HG03571 (cell line): ENCODE results near the gene ACSM3.
"Not testable (repeated sequence)": the region's sequence is repeated elsewhere in the genome, so short reads cannot be mapped to it uniquely, and the experiment has no call there.

Experiments used
- ATAC-seq: cut with Tn5 transposase; IDR thresholded peaks from one replicate; pipeline ENCODE4 v1.9.1; 2021; ENCODE audit not compliant: unreplicated experiment

Gene ACSM3

DNA sequence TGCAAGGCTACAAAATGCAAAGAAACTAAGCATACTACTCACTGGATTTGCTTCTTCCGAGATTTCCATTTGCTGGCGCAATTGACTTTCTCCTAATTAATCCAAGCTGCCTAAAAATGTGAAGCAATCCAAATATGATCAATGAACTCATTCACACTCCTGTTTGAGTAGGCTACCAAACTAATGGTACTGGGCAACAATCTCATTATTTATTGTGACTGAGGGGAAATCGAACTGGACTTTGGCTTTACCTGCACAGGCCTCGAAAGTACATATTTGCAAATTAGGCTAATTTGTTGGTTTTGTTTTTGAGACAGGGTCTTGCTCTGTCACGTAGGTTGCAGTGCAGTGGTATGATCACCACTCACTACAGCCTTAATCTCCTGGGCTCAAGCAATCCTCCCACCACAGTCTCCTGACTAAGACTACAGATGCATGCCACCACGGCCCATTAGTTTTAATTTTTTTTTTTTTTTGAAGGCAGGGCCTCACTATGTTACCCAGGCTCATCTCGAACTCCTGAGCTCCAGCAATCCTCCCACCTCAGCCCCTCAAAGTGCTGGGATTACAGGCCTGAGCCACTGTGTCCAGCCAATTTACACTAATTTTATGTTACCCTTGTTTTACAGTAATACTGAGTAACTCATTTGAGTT lies 39.9 kb downstream of the ACSM3 start:
- no peak for ATAC-seq

DNA sequence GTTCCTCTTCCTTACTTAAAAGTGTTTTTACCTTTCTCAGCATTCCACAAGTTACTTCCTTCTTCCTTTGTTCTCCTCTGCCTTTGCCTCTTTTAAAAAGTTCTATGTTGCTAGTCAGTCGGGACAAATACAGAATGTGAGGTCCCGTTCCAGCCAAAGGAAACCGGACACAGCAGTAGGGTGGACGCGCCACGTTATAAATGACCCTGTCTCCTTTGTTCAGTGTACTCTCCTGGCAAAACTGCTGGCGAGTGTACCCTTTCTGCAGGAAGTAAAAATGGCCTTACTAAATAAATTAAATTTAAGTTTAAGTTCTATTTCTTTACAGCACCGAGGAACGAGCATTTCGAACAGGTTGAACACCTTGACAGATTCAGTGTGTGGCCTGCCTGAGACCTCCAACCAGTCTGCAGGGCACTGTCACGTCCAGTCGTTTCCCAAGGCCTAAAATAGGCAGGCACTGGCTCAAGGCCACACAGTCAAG lies 41.9 kb downstream of the ACSM3 start:
- ATAC-seq, result not testable (repeated sequence)

DNA sequence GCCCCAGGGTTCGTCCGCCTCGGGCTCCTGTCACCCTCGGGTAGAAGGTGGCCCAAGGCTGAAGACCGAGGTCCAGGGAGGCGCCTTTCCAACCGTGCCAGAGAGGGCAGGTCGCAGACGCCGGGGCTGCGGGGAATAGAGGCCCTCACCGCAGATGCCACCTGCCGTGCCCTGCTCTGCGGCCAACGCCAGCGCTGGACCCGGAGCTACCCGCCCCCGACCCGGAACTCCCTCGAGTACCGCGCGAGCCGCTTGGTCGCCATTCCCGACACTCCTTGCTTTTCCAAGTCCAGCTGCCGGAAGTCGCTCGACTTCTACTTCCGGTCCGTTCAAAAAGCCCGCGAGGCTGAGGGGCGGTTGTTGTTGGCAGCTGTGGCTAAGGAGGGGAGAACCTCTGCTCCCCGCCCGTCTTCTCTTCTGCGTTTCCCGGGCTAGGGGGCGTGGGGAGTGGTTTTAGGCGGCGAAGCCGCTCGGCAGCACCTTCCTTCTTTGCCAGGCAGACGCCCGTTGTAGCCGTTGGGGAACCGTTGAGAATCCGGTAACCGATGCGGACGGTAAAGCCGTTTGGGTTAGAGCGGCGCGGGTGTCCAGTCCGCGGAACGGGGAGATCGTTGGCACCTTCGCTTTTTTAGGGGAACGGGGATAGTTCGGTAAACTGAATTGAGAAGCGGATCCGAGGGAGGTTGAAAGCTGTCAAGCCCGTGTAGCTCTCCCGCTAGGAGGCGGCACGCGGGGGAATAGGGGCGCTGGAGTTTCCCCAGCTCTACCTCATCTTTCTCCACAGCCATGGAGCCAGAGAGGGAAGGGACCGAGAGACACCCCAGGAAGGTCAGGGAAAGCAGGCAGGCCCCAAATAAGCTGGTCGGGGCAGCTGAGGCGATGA lies 42.6 kb downstream of the ACSM3 start, which contains the start of the genes ERI2 and REXO5:
ERI2 (minus strand) TSS at position 305 of the 883 bp plus-strand sequence; CDS start at position 263, 42 bp downstream.
REXO5 (plus strand) TSS at position 360 of the 883 bp plus-strand sequence; CDS start at position 787, 427 bp downstream.
- ATAC-seq, result peak; percentile 80

DNA sequence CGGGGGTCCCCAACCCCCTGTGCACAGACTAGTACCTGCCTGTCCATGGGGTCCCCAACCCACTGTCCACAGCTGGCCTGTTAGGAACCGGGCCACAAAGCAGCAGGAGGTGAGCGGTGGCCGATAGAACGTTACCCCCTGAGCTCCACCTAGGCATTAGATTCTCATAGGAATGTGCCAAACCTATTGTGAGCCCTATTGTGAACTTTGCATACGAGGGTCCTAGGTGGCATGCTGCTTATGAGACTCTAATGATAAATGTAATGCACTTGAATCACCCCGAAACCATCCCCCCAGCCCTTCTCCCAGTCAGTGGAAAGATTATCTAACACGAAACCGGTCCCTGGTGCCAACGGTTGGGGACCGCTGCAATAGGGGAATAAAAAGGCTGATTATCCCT lies 44.0 kb downstream of the ACSM3 start:
- no peak for ATAC-seq

DNA sequence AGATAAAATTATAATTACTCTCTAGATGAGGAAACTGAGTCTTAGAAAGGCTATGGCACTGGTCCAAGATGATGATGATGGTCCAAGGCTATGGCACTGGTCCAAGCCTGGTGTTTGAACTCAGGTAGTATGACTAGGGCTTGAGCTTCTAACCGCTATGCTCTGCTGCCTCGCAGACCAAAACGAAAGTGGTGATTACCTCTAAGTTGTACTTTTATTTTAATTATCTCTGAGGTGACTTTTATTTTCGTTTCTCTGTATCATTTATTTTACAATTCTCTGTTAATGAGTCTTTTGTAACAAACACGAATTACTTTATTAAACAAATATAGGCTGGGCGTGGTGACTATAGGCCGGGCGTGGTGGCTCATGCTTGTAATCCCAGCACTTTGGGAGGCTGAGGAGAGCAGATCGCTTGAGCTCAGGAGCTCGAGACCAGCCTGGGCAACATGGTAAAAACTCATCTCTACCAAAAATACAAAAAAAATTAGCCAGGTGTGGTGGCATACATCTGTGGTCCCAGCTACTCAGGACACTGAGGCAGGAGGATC lies 48.1 kb downstream of the ACSM3 start:
- no peak for ATAC-seq

DNA sequence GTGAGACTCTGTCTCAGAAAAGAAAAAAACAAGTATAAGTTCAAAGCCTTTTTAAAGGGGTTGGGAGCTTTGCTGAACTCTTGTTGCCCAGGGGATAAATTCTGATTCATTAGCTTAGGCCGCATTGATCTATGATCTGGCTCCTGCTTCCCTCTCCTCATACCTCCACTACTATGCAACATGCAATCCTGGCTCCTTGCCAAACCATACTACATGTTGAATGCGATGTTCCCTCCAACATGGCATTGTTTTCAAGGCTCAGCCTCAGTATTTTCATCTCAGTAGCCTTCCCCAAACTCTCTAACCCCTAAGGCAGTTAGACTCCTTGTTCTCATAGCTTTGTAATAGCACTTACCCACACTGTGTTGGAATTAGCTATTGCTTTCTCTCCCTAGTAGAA lies 48.7 kb downstream of the ACSM3 start:
- ATAC-seq, result no peak

DNA sequence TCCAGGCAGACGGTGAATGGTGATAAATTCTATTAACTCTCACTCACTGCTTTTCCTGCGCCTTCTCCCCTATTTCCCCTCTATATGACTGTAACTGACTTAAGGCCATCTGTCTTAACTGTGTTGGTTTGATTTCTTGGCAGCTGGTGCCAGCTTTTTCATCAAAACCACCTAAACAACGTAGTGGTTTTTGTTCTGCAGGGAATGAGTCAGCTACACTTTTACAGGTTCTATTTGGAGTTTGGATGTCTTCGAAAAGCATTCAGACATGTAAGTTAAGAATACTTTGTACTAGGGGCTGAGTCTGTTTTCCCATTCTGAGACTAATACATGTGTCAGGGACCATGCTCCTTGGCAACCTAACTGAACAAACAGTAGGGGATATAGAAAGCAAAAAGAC lies 51.0 kb downstream of the ACSM3 start:
- ATAC-seq, result peak; percentile 55

DNA sequence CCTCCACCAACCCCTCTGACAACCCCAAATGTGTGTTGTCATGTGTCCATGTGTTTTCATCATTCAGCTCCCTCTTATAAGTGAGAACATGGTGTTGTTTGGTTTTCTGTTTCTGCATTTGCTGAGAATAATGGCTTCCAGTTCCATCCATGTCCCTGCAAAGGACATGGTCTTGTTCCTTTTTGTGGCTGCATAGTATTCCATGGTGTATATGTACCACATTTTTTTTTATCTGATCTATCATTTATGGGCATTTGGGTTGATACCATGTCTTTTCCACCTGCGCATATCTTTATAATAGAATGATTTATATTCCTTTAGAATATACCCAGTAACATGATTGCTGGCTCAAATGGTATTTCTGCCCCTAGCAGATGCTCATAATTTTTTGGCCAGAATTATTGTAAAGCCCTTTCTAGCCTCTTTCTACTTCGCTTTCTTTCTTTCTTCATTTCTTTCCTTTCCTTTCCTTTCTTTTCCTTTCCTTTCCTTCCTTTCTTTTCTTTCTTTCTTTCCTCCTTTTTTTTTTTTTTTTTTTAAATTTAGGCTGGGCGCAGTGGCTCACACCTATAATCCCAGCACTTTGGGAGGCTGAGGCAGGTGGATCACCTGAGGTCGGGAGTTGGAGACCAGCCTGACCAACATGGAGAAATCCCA lies 55.2 kb downstream of the ACSM3 start:
- ATAC-seq, result no peak

DNA sequence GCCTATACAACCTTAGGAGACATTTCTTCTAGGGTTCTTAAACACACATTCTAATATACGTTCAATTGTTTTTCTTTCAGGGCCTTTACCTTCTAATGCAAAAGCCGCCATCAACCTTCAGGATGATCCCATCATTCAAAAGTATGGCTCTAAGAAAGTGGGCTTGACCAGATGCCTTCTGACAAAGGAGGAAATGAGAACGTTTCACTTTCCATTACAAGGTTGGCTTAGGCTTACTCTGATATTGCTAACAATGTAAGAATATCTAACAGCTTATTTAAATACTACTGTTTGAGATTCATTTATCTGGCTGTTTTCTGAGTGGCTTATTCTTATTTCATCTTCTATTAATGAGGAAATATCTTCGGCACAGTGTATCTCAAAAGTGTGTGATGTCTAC lies 57.9 kb downstream of the ACSM3 start:
- ATAC-seq, result no peak

DNA sequence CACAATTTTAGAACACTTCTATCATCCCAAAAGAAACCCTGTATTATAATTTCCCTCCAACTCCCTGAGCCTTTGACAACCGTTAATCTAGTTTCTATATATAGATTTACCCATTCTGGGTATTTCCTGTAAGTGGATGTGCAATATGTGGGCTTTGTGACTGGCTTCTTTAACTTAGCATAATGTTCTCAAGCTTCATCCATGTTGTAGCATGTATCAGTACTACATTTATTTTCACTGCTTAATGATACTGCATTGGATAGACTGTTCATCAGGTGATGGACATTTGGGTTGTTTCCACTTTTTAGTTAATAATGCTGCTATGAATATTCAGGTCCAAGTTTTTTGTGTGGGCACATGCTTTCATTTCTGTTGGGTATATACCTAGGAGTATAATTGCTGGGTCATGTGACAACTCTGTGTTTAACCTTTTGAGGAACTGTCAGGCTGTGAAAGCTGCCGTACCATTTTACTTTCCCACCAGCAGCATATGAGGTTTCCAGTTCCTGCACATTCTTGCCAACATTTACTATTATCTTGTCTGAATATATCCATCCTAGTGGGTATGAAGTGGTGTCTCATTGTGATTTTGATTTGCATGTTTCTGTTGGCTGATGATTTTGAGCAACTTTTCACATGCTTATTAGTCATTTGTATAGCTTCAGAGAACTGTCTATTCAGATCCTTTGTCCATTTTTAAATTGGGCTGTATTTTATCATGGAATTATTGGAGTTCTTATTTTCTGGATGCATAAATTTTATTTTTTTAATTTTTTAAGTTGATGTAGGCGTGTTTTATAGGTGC lies 58.9 kb downstream of the ACSM3 start:
- ATAC-seq, result no peak

DNA sequence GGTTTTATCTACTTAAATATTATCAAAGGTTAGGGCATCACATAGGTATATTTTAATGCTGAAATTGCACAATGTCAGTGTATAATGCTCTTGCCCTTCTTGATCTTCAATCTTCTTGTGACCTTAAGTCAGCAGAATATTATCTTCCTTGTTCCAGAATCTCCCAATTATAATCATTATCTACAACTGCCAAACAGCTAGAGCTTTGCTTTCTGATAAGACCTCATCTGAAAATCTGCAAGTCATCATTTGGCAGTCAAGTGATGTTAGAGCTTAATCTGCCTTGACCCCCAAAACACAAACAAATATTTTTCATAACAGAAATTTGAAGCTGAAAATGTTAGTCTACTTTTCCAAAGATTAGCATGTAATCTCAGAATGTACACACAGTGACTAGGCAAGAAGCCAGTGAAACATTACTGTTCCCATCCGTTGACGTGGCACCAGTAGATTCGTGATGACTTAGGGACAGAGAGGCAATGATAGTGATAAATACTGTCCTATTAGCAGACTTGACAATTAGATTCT lies 62.3 kb downstream of the ACSM3 start:
- no peak for ATAC-seq

DNA sequence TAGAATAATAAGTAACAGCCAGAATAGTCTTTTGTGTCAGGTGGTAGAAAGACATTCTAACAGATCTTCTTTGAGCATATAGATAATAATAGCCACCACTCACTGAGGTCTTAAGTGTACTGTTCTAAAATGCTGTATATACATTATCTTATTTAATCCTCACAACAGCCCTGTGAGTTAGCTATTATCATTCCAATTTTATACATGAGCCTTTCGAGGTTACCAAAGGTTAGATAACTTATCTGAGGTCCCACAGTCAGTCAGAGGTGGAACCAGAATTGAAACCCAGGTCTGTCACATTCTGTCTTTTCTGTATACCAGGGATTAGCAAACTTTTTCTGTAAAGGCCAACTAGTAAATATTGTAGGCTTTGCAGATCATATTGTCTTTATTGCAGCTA lies 65.7 kb downstream of the ACSM3 start:
- no peak for ATAC-seq

DNA sequence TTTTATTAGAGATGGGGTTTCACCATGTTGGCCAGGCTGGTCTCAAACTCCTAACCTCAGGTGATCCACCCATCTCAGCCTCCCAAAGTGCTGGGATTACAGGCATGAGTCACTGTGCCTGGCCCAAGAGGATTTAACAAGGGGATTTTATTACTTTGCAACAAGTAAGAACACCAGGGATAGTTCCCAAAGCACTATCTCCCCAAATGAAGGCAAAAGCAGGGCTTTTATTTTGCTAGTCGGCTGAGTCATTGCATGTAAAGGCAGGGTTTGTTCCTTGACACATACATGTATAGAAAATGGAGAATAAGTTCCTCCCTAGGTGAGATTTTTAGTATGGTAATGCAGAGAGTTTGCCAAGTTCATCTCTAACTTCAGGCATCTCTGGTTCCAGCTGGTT lies 66.6 kb downstream of the ACSM3 start:
- no peak for ATAC-seq

DNA sequence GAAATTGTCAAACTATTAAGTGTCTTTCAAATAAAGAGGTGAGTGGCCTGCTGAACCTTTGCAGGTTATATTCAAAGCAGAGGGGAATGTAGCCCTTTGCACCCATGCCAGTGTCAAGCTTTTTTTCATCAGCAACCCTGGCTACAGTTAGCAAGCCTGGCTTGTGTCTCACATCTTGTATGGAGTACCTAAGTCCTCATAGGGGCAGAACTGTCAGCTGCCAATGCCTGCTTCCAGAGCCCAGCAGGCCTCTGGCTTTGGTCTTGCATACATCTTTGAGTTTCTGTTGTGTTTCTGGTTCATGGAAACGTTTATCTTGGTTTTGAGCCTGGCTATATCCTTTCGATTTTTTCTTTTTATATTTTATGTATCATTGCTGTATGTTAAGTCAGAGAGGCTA lies 69.3 kb downstream of the ACSM3 start:
- ATAC-seq, result no peak

DNA sequence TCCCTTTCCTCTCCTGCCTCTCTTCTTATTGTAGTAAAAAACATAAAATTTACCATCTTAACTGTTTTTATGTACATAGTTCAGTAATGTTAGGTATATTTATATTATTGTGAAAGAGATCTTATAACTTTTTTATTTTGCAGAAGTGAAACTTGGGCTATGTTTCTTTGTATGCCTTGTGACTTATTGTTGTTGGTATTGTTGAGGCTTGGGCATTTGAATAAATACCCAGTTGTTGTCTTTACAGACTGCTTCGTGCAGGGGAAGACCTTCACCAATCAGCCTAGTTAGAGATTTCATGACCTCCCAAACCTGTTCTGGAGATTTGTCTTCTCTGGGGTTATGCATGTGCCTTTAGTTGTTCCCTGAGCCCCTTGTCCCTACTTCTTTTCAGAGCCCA lies 74.4 kb downstream of the ACSM3 start:
- ATAC-seq, result no peak

DNA sequence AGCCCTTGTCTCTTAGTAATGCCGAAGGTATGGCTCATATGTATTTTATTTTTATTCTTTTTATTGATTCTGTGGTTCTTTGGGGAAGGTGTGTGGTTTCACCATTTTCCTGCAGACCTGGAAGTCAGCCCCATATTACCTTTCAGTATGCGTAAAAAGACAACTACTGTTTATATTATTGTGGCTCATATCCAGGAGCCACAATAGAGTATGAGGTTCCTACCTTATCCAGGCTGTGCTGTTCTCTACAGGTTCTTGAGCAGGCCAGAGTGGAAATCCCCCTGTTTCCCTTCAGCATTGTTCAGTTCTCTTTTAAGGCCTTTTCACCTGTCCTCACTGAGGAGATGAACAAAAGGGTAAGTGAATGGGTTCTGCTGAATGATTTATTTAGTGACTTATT lies 75.7 kb downstream of the ACSM3 start:
- no peak for ATAC-seq

DNA sequence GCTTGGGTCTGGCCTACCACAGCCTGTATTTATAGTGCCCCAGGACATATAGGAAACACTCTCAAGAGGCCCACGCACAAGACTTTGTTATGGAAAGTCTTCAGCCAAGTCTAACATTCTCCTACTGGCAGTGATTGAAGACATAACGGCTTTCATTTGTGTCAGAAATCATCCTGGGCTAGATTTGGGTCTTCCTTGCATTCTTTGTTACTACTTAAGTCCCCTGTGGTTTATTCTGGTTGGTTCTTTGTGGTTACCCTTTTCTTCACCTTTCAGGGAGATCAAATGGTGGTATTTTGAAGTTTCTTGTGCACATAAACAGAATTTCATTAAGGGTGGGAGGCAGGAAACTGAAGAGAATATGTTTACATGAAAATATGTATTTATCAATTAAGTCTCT lies 80.2 kb downstream of the ACSM3 start:
- no peak for ATAC-seq

DNA sequence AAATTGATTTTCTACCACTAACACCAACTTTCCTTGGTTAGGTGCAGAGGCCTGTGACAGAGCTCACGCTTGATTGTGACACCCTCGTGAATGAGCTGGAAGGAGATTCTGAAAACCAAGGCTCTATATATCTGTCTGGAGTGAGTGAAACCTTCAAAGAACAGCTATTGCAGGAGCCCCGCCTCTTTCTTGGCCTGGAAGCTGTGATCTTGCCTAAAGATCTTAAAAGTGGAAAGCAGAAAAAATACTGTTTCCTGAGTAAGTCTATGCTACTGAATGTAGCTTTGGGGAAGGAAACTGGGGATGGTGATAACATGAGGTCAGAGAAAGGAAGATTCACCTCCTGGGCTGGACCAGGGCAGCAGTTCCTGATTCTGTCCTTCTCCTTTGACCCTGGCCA lies 80.8 kb downstream of the ACSM3 start:
- no peak for ATAC-seq

DNA sequence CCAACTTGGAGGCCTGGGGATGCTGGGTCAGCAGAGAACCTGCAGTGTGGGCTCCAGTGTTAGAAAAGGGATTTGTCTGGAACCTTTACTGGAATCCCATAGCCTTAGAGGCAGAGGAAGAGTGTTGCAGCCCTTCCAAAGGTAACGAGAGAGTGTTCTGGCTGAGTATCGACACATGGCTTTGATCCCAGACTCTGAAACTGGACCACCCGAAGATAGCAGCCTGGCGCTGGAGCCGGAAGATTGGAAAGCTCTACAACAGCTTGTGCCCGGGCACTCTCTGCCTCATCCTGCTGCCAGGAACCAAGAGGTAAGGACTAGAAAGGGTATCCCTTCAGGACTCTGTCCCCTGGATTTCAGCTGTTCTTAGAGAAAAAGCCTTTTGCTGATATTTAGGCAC lies 82.2 kb downstream of the ACSM3 start:
- no peak for ATAC-seq

DNA sequence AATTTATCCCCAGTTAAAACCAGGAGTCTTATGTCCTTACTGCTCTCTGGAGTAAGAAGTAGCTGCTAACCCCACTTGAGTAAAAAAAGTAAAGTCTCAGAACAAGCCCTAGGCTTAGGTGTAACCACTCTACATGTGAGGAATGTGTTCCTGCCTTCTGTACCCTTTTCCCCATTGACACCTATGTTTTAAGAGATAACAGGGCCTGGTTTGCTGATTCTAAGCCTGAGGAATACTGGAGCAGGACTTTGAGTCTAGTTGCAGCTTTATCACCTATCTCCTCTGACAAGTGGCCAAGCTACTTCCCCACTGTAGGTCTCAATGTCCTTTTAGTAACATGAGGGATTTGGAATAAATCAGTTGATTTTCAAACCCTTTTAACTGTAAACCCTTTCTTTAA lies 82.7 kb downstream of the ACSM3 start:
- ATAC-seq, result no peak
